Measurements from ENCODE around the gene EZH2. TPM values are rescaled to one million over a fixed set of nuclear protein-coding genes. Genes with fewer than 3 reads are reported as not detected.

EZH2 gene
- total RNA-seq = 1 to 10 TPM; 1.7 to 1.9 TPM
- long read RNA-seq, donor 1, partial matches to known transcripts = 0 of 1 reads
- long read RNA-seq, donor 1, other reads (novel, unspliced or antisense) = 1 of 1 reads
- long read RNA-seq, donor 2, partial matches to known transcripts = 1 of 3 reads
- long read RNA-seq, donor 2, other reads (novel, unspliced or antisense) = 2 of 3 reads

DNA sequence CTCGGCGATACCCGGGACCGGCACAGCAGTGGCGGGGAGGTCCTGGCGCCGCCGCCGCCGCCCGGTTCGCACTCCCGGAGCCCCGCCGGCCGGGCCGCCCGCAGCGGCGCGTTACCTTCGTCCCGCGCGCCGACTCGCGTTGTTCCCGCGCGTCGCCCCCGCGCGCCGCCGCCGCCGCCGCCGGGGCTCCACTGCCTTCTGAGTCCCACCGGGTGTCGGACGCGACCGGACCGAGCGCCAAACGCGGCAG lies at the start of gene EZH2:
TSS of gene EZH2 (minus strand) at position 243 of the 250 bp plus-strand sequence. CDS start 36,993 bp downstream, outside the sequence.
- intact Hi-C loops (cut with DNase I) = loop anchor here in 1 of 2 donors (10.0 kb wide), 1 partner anchor 61 kb away; no protein-coding TSS in a partner anchor

GRCh38 chr7:148931470-148931869 lies 47.4 kb upstream of the EZH2 start:
- no peak for DNase-seq (ENCODE audit: low spot score)
- intact Hi-C loops (cut with DNase I) = no loop called here

More for the DNA sequence above, at the start of gene EZH2:
- DNase-seq (ENCODE audit: low spot score) = no peak

GRCh38 chr7:148930335-148930734 lies 46.2 kb upstream of the EZH2 start:
- intact Hi-C loops (cut with DNase I) = no loop called here
- peak; percentile 6 for DNase-seq (ENCODE audit: low spot score)

- DNase-seq (ENCODE audit: low spot score) = no peak
- intact Hi-C loops (cut with DNase I) = no loop called here
Measured at GRCh38 chr7:148929176-148929575, 45.1 kb upstream of the EZH2 start.

GRCh38 chr7:148927123-148928045 lies 43.3 kb upstream of the EZH2 start:
- intact Hi-C loops (cut with DNase I) = no loop called here
- DNase-seq (ENCODE audit: low spot score) = no peak

GRCh38 chr7:148925836-148926235 lies 41.7 kb upstream of the EZH2 start:
- no peak for DNase-seq (ENCODE audit: low spot score)
- intact Hi-C loops (cut with DNase I) = no loop called here

DNA sequence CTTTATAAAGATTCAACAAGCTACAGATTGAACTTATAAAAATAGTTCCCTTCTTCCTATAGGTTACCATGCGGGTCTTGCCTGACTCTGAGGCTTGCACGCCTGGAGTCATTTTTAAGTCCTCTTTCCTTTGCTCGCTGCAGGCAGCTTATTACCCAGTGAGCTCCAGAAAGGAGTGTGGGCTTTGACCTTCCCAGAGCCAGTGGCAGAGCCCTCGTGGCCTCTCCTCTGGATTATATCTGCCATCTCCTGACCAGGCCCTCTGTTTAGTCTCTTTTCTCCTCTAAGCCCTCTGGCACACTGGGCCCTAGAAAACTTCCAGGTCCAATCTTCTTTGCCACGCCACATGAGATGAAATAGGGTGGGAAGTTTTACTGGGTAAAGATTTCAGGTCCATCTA lies 39.9 kb upstream of the EZH2 start:
- no peak for DNase-seq (ENCODE audit: low spot score)
- intact Hi-C loops (cut with DNase I) = no loop called here

GRCh38 chr7:148921806-148922205 lies 37.7 kb upstream of the EZH2 start:
- intact Hi-C loops (cut with DNase I) = no loop called here
- no peak for DNase-seq (ENCODE audit: low spot score)

DNA sequence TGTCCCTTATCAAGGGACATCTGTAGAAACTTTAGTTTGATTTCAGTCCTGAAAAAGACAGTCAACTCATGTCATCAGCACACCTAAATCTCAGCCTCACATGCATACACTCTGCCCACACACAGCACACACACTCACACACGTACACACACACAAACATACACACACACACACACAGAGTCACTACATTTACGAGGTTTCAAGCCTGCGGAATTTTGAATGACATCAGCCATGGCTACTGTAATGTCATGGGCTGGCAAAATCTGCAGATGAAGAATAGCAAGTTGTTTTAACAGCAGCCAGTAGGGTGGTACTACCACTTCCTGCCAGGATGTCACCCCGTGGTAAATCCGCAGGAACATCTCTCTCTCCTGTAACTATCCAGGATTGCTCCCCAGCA lies 37.1 kb upstream of the EZH2 start:
- DNase-seq (ENCODE audit: low spot score) = no peak
- intact Hi-C loops (cut with DNase I) = no loop called here

- DNase-seq (ENCODE audit: low spot score) = no peak
- intact Hi-C loops (cut with DNase I) = no loop called here
Measured at GRCh38 chr7:148919859-148920258, 35.8 kb upstream of the EZH2 start.

- DNase-seq (ENCODE audit: low spot score) = no peak
- intact Hi-C loops (cut with DNase I) = no loop called here
Measured at GRCh38 chr7:148918058-148918596, 34.0 kb upstream of the EZH2 start.

- DNase-seq (ENCODE audit: low spot score) = no peak
- intact Hi-C loops (cut with DNase I) = no loop called here
Measured at GRCh38 chr7:148916186-148916585, 32.1 kb upstream of the EZH2 start.

- intact Hi-C loops (cut with DNase I) = no loop called here
- DNase-seq (ENCODE audit: low spot score) = no peak
Measured at GRCh38 chr7:148915211-148915610, 31.1 kb upstream of the EZH2 start.

DNA sequence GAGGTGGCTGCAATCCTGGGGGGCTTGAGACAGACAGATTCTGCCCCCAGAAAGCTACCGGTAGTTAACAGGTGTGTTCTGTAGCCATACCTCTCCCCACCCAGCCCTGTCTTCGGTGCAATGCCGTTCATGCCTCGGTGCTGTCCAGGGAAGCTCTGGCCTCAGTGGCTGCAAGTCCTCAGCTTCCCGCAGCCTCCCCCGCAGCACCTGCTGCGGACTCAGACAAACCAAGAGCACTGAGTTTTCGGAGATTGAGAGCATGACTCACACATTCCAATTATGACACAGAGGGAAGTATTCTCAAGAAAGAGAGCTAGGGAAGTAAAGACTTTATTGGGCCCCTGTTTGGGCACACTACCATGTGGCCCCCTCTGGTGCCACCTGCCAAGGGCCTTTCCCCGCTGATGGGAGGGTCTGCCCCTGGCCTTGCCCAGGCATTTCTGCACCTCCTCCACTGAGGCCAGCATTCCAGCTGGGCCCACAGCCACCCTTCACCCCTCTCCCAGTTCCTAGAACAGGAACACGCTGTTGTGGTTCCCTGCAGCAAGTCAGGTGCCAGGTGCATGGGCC lies 30.2 kb upstream of the EZH2 start:
- no peak for DNase-seq (ENCODE audit: low spot score)
- intact Hi-C loops (cut with DNase I) = no loop called here

DNA sequence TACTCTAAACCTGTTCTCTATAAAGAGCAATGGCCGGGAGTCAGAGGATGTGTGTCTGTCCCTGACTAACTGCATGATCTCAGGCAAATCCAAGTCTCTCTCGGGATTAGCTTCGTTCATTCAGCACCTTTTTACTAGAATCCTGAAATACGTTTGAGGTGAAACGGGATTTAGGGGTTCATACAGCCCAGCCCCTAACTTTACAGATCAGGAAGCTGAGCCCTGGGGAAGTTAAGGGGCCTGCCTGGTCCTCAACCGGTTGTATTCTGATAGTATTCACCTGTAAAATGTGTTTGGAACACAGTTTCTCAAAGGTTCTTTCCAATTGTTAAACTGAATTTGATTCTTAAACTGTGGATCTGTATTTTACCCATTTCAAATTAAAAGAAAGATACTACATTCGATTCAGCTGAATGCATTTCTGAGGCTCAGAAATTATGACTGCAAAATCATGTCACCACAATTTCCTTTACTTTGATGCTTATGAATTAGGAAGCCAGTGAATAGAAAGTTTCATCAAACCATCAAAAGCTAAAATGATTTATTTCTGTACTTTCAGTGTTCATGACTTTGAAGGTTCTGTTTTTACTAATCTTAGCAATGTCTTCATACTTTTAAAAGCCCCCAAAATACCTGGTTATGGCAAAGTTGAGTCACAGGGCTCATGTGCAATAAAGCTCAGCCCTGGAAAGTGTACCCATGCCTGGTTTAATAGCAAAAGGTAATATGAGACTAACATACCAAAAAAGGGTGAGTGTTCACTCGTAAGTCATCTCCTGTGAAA lies 28.9 kb upstream of the EZH2 start:
- intact Hi-C loops (cut with DNase I) = no loop called here
- DNase-seq (ENCODE audit: low spot score) = no peak

- intact Hi-C loops (cut with DNase I) = no loop called here
- no peak for DNase-seq (ENCODE audit: low spot score)
Measured at GRCh38 chr7:148912151-148912550, 28.1 kb upstream of the EZH2 start.

GRCh38 chr7:148911626-148912025 lies 27.5 kb upstream of the EZH2 start:
- DNase-seq (ENCODE audit: low spot score) = no peak
- intact Hi-C loops (cut with DNase I) = no loop called here

GRCh38 chr7:148909568-148909967 lies 25.5 kb upstream of the EZH2 start:
- DNase-seq (ENCODE audit: low spot score) = no peak
- intact Hi-C loops (cut with DNase I) = no loop called here

DNA sequence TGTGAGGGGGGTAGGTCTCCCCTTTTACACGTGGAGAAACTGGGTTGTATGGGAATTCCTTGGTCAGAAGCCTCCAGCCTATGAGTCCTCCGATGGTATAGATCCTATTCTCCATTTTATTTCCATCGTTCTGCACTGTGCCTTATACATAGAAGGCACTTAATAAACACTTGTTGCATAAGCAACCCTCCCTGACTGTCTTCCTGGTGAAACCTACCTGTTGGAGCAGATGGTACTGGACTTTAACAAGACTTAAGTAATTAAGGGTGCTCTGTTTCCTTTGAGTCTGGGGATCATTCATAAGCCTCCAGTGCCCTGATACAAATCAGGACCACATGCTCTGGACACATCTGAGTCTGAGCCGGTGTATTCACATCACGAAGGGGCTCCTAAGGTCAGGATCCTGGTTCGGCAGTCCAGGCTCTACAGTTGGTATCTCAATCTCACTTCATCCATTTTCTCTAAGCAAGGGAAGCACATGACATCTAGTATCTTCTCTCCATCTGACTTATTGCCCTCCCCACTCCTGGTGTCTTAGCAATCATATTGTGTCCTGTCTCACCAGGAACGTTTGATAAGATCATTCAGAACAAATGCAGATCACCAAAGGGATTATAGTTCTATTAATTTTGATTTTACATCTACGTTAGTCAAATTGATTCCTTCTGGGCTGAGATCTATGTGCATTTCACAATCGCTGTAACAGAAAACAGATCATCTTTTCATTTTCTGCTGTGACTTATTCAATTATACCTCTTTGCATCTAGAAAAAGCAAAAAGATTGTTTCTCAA lies 22.8 kb upstream of the EZH2 start:
- intact Hi-C loops (cut with DNase I) = no loop called here
- DNase-seq (ENCODE audit: low spot score) = no peak
